ENCODE results near the gene LCT. TPM values are rescaled to one million over a fixed set of nuclear protein-coding genes. Genes with fewer than 3 reads are reported as not detected.

Gene LCT
- total RNA-seq, 1 donor = 0.10 TPM

DNA sequence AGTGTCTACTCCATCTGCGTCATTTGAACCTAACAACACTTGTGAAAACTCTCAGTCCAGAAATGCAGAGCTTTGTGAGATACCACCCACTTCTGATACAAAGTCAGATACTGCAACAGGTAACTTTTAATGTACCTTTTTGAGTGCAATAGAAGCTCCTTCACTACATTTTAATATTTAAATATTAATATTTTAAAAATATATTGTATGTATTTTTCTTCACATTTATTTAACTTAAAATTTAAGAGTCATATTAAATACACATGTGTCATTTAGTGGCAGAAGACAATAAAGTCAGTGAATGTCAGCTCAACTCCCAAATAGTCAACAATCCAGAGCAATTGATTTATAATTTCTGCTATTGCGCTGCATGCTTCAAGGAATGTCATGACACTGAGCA is 81.4 kb downstream of the LCT start:
- no peaks in the 10 kb centered on the region for H3K27me3 ChIP-seq (ENCODE audit: insufficient read depth, low read length)
- no peak overlapping the region for H3K4me3 ChIP-seq (ENCODE audit: low read length)
- peaks cover 17% of the 10 kb centered on the region for H3K9me3 ChIP-seq (ENCODE audit: low read depth, low read length)
- no peaks in the 10 kb centered on the region for H3K4me1 ChIP-seq (ENCODE audit: insufficient read depth, low read length)

DNA sequence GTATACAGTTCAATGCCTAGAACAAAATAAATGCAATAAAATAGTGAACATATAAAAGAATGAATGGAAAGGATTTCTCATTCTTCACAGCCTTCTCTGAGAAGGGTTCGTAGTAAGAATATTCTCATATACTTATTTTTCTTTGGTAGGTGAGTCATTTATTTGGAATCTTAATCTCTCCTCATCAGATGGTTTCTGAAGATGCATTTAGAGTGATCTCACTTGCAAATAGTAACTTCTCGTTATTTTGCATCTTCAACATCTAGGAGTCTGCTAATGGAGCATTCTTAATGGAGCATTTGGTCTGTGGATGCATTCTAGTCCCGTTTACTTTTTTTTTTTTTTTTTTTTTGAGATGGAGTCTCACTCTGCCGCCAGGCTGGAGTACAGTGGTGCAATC is 91.4 kb downstream of the LCT start:
- H3K4me3 ChIP-seq (ENCODE audit: low read length) = no peak overlapping the region

DNA sequence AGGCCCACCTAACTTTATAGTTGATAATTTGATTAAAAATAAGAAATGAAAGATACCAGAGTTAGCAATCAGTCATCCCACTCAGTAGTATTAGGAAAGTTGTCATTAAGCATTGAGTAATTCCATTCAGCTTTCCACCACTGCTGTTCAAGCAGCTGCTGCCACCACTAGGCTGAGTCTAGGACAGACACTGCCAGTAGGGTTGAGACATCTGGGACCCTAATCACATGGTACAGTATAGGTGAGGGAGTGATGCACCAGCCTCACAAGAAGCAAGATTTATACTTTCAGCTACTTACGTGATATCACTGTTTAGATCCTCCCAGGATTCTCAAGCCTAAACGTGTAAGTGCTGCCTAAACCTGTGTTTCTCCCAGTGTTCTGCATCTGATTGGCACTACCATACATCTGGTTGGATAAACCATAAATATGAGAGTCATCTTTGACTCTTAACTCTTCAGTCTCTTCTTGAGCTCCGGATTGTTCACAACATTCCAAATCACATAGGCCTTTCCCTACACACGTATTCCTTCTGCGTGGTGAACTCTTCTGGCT is 92.1 kb downstream of the LCT start:
- Histone ChIP-seq H3K4me3 (ENCODE audit: low read length) (no peak overlapping the region), H3K9me3 (ENCODE audit: low read depth, low read length) (no peaks in the 10 kb centered on the region), H3K4me1 (ENCODE audit: insufficient read depth, low read length) (peaks cover 8% of the 10 kb centered on the region), H3K27me3 (ENCODE audit: insufficient read depth, low read length) (no peaks in the 10 kb centered on the region)

More for the DNA sequence above, 91.4 kb downstream of the LCT start:
- Histone ChIP-seq H3K9me3 (ENCODE audit: low read depth, low read length) (no peaks in the 10 kb centered on the region), H3K4me1 (ENCODE audit: insufficient read depth, low read length) (peaks cover 8% of the 10 kb centered on the region), H3K27me3 (ENCODE audit: insufficient read depth, low read length) (no peaks in the 10 kb centered on the region)

DNA sequence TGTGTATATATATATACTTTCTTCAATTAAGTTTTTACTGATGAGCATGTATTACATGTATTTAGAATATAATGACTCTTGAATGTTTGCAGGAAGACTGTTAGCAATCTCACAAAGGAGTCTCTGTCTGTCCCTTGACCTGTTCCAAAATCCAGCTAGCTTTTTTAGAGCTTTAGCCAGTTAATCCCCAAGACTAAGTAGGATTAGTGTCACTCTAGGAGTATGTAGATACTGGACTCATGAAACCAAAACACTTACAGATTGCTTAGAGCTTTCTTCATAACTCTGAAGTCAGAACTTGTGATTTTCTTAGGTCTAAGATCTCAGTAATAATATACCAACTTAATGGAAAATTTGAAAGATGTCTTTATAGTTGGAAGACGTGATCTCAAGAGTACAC is 93.1 kb downstream of the LCT start:
- Histone ChIP-seq H3K4me1 (ENCODE audit: insufficient read depth, low read length) (peaks cover 8% of the 10 kb centered on the region), H3K9me3 (ENCODE audit: low read depth, low read length) (no peaks in the 10 kb centered on the region), H3K27me3 (ENCODE audit: insufficient read depth, low read length) (no peaks in the 10 kb centered on the region), H3K4me3 (ENCODE audit: low read length) (no peak overlapping the region)

DNA sequence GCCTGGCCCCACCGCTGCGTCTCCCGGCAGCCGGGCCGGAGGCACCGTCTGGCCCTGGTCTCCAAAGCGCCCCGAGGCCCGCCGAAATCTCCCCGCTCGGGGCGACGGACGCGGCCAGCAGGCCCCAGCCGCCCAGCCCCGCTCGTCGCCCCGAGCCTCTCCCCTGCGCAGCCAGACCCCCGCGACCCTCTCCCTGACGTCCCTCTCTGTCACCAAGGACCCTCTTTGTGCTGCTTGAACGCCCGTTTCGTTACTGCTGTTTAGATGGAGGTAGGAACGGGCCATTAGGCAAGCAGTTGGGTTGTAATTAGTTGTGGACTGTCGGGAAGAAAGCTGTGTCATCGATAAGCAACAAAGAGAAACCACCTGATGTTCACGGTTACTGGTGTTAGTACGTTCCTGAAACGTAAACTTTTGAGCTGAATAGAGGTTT is 94.6 kb downstream of the LCT start:
- H3K27me3 ChIP-seq (ENCODE audit: insufficient read depth, low read length) = no peaks in the 10 kb centered on the region
- no peaks in the 10 kb centered on the region for H3K9me3 ChIP-seq (ENCODE audit: low read depth, low read length)
- H3K4me1 ChIP-seq (ENCODE audit: insufficient read depth, low read length) = peaks cover 8% of the 10 kb centered on the region
- H3K4me3 ChIP-seq (ENCODE audit: low read length) = peak overlapping the region; percentile 78

DNA sequence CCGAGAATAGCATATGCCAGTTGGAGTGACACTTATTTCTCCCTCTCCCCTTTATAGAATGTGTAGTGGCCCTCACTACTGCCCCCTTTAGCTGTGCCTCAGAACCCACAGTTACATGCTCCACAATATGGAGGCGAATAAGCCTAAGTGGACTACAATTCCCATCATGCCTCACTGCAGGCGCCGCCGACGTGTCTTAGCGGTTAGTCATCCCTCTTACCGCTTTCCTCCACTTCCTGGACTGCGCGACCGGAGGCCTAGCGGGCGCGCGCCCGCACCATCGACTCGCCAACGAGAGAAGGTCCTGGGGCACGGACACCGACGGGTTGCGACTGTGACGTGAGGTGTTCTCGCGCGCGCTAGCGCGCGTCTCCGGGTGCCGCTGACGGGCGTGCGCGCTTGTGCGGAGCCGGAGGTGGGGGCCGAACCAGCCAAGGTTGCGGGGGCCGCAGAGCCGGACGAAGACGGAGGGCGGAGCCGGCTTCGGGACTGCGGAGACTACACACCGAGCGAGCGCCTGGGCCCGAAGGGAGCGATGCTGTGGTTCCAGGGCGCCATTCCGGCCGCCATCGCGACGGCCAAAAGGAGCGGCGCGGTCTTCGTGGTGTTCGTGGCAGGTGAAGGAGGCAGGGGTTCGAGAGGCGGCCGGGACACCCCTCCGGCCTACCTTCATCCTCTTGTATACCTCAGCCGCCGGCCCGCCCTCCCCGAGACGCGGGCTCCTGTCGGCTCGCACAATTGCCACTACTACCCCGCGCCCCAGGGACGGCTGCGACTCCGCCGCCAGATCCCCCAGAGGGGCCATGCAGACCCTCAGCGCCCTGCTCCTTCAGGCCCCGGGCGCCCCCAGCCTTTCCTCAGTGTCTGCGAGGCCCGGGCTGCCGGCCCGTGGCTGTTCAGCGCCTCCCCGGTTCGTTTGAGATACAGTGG is 95.3 kb downstream of the LCT start, which contains the start of gene UBXN4:
UBXN4 (plus strand) TSS at position 461 of the 930 bp plus-strand sequence; CDS start at position 536, 75 bp downstream.
- Histone ChIP-seq H3K4me1 (ENCODE audit: insufficient read depth, low read length) (peaks cover 8% of the 10 kb centered on the region), H3K9me3 (ENCODE audit: low read depth, low read length) (no peaks in the 10 kb centered on the region), H3K27me3 (ENCODE audit: insufficient read depth, low read length) (no peaks in the 10 kb centered on the region), H3K4me3 (ENCODE audit: low read length) (peak within 1 kb of the TSS; percentile 78)

DNA sequence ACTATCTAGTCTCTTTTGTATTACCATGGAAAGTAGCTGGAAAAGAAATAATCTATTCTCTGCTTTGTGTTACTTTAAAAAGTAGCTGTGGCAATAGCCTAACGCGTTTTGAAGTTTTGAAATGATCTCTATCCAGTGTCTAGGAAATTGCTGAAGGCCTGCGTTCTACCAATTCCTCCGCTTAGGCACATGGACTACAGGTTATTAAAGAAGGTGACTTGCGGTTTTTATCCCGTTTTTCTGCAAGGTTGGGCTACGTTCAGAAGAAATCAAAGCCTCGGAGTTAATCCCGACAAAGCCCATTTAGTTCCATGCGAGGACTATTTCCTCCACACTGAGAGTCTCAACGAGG is 96.0 kb downstream of the LCT start:
- no peaks in the 10 kb centered on the region for H3K27me3 ChIP-seq (ENCODE audit: insufficient read depth, low read length)
- no peaks in the 10 kb centered on the region for H3K9me3 ChIP-seq (ENCODE audit: low read depth, low read length)
- peaks cover 8% of the 10 kb centered on the region for H3K4me1 ChIP-seq (ENCODE audit: insufficient read depth, low read length)
- H3K4me3 ChIP-seq (ENCODE audit: low read length) = no peak overlapping the region

DNA sequence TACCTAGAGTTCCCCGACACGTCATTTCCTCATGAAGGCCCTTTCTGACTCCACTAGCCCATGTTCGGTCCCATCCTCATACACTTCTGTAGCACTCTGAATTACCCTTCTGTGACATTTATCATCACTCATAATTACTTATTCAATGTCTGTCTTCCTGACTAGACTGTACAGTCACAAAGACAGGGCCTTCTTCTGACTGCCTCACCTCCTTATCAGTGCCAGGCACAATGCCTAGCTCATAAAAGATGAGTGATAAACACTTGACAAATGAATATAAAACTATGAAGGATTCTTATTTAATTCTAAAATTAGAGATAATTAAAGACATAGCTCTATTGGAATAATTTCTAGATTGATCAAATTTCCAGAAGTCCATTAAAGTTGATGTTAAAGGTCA is 96.8 kb downstream of the LCT start:
- no peaks in the 10 kb centered on the region for H3K27me3 ChIP-seq (ENCODE audit: insufficient read depth, low read length)
- H3K4me1 ChIP-seq (ENCODE audit: insufficient read depth, low read length) = peaks cover 8% of the 10 kb centered on the region
- H3K9me3 ChIP-seq (ENCODE audit: low read depth, low read length) = no peaks in the 10 kb centered on the region
- no peak overlapping the region for H3K4me3 ChIP-seq (ENCODE audit: low read length)

Other genes with a start within 250 kb of the LCT start
- gene UBXN4, start 95.3 kb downstream of the LCT start, total RNA-seq = 106 TPM
- gene MCM6, start 39.3 kb upstream of the LCT start, total RNA-seq = 29.5 TPM
- gene DARS1, start 148.4 kb upstream of the LCT start, total RNA-seq = 65.5 TPM

All from mononuclear cell (primary cell).